Measurements from ENCODE around the gene PNMT. TPM values are rescaled to one million over a fixed set of nuclear protein-coding genes. Genes with fewer than 3 reads are reported as not detected.

PNMT gene
- total RNA-seq, 1 experiment from 2014 or later: 1.1 TPM

DNA sequence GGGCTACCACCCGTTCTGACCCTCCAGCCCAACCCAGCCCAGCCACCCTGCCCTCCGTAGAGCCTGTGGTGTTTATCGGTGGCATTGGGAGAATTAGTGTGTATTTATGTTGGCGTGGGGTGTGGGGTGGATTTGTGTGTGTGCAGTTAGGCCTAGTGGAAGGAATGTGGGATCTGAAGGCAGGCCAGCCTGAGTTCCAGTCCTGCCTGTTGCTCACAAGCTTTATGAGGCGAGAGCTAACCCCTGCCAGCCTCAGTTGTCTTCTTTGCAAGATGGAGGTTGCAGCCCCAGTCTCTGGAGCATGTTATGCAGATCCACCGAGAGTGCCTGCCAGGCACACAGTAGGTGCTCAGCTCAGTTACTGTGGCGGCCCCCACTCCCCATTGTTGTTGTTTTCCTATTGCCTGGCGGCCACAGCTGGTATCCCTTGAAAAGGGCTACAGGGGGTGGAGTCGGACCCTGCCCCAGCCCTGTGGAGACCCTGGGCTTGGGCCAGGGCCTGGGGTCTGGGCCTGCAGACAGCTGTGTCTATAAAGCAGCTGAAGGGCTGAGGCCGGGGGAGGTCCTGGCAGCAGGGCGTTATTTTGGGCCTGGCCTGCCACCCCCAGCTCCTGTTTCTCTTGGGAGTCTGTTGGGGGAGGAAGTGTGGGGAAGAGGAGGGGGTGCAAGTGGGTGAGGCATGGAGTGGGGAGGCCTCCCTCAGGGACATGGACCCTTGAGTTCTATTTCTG is 36.7 kb downstream of the PNMT start:
- peaks cover 71% of the 10 kb centered on the region for H3K79me2 ChIP-seq (ENCODE audit: low read depth)
- no TSS peak for BruUV-seq (replicated peaks)

DNA sequence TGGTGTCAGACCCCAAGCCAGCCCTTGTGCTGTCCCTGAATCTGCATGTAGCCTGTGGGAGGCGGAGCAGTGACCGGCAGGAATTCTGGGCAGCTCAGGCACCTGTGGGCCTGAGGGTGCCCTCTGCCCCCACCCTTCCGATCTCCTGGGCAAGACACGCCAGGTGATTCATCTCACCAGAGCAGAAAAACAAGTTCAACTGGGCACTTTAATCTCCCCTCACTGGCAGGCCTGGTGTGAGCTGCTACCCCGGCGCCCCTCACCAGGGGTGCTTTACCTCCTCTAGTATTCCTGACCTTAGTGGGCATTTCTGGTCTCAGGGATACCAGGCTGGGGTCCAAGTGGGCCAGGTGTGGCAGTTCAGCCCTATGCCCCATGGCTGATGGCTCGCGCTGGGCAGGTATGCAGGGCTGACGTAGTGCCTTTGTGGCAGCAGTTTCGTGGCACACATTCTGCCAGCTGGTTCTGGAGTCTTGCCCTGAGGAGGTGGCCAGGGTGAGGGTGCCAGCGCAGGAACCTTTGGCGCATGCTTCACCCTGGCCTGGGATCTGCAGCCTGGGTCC is 37.6 kb downstream of the PNMT start:
- Histone ChIP-seq H3K27me3 (ENCODE audit: insufficient read depth, low read depth) (no peaks in the 10 kb centered on the region), H3K79me2 (ENCODE audit: low read depth) (peaks cover 62% of the 10 kb centered on the region)
- CTCF ChIA-PET: interaction anchor here (0.6 kb wide), 2 partner anchors 28 to 155 kb away, joined by 4 to 11 read pairs; no protein-coding TSS in a partner anchor

More for the DNA sequence above, 36.7 kb downstream of the PNMT start:
- H3K27ac ChIP-seq: peak overlapping the region; percentile 68
- POLR2A ChIA-PET (ENCODE audit: unreplicated experiment): interaction anchor here (0.5 to 1.2 kb wide), 3 partner anchors 30 to 514 kb away, joined by 4 to 9 read pairs (median 9); partner anchors contain the start of genes MED1 and WIPF2
- no peak for DNase-seq
- H3K4me1 ChIP-seq (replicated peaks; ENCODE audit: insufficient read depth): peaks cover 72% of the 10 kb centered on the region
- CTCF ChIA-PET: interaction anchor here (0.6 to 1.1 kb wide), 3 partner anchors 16 to 97 kb away, joined by 3 to 15 read pairs (median 4); partner anchors contain the start of gene NEUROD2
- no peaks in the 10 kb centered on the region for H3K27me3 ChIP-seq (ENCODE audit: insufficient read depth, low read depth)
- H2AFZ ChIP-seq: no peak overlapping the region
- no peak for TF ChIP-seq EZH2 (IDR thresholded peaks at IDR 0.05; ENCODE audit: low read depth)
- H3K4me3 ChIP-seq: no peak overlapping the region; the same call in 1 of the 2 replicates
- H3F3A ChIP-seq (ENCODE audit: insufficient read depth, low read depth): peaks cover 50% of the 10 kb centered on the region
- H3K9me2 ChIP-seq (ENCODE audit: insufficient read depth): no peaks in the 10 kb centered on the region
- H4K20me1 ChIP-seq (ENCODE audit: insufficient read depth): peaks cover 11% of the 10 kb centered on the region; the same call in 1 of the 2 replicates
- no peaks in the 10 kb centered on the region for H3K9me3 ChIP-seq (ENCODE audit: insufficient read depth, low read depth)
- H3K36me3 ChIP-seq (ENCODE audit: low read depth): no peaks in the 10 kb centered on the region
- H3K4me2 ChIP-seq: peak overlapping the region; percentile 73
- intact Hi-C loops (cut with micrococcal nuclease; ENCODE audit: unreplicated experiment): loop anchor here (2.0 to 5.0 kb wide), 2 partner anchors 30 to 47 kb away; no protein-coding TSS in a partner anchor

DNA sequence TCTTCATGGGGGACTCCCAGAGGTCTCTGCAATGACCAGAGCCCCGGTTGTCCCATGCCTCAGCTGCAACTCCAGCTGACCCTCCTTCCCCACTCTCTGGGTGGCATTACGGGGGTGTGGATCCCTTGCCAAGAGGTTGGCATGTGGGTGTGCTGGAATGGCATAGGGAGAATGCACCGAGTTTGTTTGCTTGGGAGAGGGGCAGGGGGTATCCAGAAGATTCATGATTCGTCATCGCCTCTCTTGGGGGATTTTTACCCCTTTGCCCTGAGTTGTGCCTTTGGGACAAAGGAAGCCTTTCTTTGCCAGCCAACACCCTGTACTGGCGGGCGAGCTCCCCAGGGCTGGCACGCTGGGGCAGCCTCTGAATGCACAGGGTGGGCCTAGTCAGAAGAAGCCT is 38.1 kb downstream of the PNMT start:
- Histone ChIP-seq H4K20me1 (ENCODE audit: insufficient read depth) (peaks cover 7% of the 10 kb centered on the region; the same call in 1 of the 2 replicates), H3K79me2 (ENCODE audit: low read depth) (peaks cover 57% of the 10 kb centered on the region), H3K9me2 (ENCODE audit: insufficient read depth) (no peaks in the 10 kb centered on the region), H2AFZ (no peak overlapping the region), H3K4me1 (replicated peaks; ENCODE audit: insufficient read depth) (peaks cover 66% of the 10 kb centered on the region), H3K36me3 (ENCODE audit: low read depth) (no peaks in the 10 kb centered on the region), H3K27ac (peak overlapping the region; percentile 68), H3F3A (ENCODE audit: insufficient read depth, low read depth) (peaks cover 41% of the 10 kb centered on the region), H3K27me3 (ENCODE audit: insufficient read depth, low read depth) (no peaks in the 10 kb centered on the region), H3K4me3 (peak overlapping the region; percentile 34; the same call in 1 of the 2 replicates), H3K9me3 (ENCODE audit: insufficient read depth, low read depth) (no peaks in the 10 kb centered on the region), H3K4me2 (peak overlapping the region; percentile 73)
- POLR2A ChIA-PET (ENCODE audit: unreplicated experiment): interaction anchor here (1.2 kb wide), 1 partner anchor 31 kb away, joined by 9 read pairs; no protein-coding TSS in a partner anchor
- DNase-seq: no peak
- no peak for TF ChIP-seq EZH2 (IDR thresholded peaks at IDR 0.05; ENCODE audit: low read depth)
- TF ChIP-seq, protein P1, sequence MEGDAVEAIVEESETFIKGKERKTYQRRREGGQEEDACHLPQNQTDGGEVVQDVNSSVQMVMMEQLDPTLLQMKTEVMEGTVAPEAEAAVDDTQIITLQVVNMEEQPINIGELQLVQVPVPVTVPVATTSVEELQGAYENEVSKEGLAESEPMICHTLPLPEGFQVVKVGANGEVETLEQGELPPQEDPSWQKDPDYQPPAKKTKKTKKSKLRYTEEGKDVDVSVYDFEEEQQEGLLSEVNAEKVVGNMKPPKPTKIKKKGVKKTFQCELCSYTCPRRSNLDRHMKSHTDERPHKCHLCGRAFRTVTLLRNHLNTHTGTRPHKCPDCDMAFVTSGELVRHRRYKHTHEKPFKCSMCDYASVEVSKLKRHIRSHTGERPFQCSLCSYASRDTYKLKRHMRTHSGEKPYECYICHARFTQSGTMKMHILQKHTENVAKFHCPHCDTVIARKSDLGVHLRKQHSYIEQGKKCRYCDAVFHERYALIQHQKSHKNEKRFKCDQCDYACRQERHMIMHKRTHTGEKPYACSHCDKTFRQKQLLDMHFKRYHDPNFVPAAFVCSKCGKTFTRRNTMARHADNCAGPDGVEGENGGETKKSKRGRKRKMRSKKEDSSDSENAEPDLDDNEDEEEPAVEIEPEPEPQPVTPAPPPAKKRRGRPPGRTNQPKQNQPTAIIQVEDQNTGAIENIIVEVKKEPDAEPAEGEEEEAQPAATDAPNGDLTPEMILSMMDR (conservative IDR thresholded peaks at IDR 0.05): no peak
- CTCF ChIA-PET: interaction anchor here (0.6 kb wide), 2 partner anchors 28 to 155 kb away, joined by 4 to 11 read pairs; no protein-coding TSS in a partner anchor
- intact Hi-C loops (cut with micrococcal nuclease; ENCODE audit: unreplicated experiment): loop anchor here (5.0 kb wide), 1 partner anchor 46 kb away; no protein-coding TSS in a partner anchor
- BruUV-seq (replicated peaks): no TSS peak

More for the DNA sequence above, 37.6 kb downstream of the PNMT start:
- POLR2A ChIA-PET (ENCODE audit: unreplicated experiment): interaction anchor here (0.5 to 1.2 kb wide), 2 partner anchors 31 to 513 kb away, joined by 9 read pairs; partner anchors contain the start of gene WIPF2
- no peaks in the 10 kb centered on the region for H3K36me3 ChIP-seq (ENCODE audit: low read depth)
- H3K27ac ChIP-seq: peak overlapping the region; percentile 68
- peaks cover 11% of the 10 kb centered on the region; the same call in 1 of the 2 replicates for H4K20me1 ChIP-seq (ENCODE audit: insufficient read depth)
- H3K4me1 ChIP-seq (replicated peaks; ENCODE audit: insufficient read depth): peaks cover 71% of the 10 kb centered on the region
- intact Hi-C loops (cut with micrococcal nuclease; ENCODE audit: unreplicated experiment): loop anchor here (2.0 to 5.0 kb wide), 2 partner anchors 31 to 46 kb away; no protein-coding TSS in a partner anchor
- H3K4me3 ChIP-seq: peak overlapping the region; percentile 34; the same call in 1 of the 2 replicates
- H3K9me3 ChIP-seq (ENCODE audit: insufficient read depth, low read depth): no peaks in the 10 kb centered on the region
- H3K4me2 ChIP-seq: peak overlapping the region; percentile 73
- no peaks in the 10 kb centered on the region for H3K9me2 ChIP-seq (ENCODE audit: insufficient read depth)
- BruUV-seq (replicated peaks): no TSS peak
- DNase-seq: peak; percentile 91 to 96
- no peak overlapping the region for H2AFZ ChIP-seq
- TF ChIP-seq EZH2 (IDR thresholded peaks at IDR 0.05; ENCODE audit: low read depth): no peak
- TF ChIP-seq, protein P1 (conservative IDR thresholded peaks at IDR 0.05): peak; percentile 23; the same call in 1 of the 2 replicates
- H3F3A ChIP-seq (ENCODE audit: insufficient read depth, low read depth): peaks cover 44% of the 10 kb centered on the region
